Fibroblast of lung (primary cell): ENCODE measurements around the gene TAS1R3.

Source experiments
- EZH2 ChIP-seq: IDR thresholded peaks from 2 replicates; pipeline ENCODE4 v1.5.1; 2012; ENCODE audit warnings: low read length, control low read depth, mild to moderate bottlenecking; ENCODE audit errors: missing control alignments
- TF ChIP-seq, protein P1 (sequence below), 2 donors: IDR thresholded peaks in 1 of 2; conservative IDR thresholded peaks in 1 of 2; 1 replicate in 1 of 2; 2 replicates in 1 of 2; pipeline ENCODE4 v1.5.1; 2011 to 2012; ENCODE audit warnings: low read length in 2 of 2, control low read depth in 1 of 2, inconsistent platforms in 1 of 2, low read depth in 1 of 2, mild to moderate bottlenecking in 1 of 2

DNA sequence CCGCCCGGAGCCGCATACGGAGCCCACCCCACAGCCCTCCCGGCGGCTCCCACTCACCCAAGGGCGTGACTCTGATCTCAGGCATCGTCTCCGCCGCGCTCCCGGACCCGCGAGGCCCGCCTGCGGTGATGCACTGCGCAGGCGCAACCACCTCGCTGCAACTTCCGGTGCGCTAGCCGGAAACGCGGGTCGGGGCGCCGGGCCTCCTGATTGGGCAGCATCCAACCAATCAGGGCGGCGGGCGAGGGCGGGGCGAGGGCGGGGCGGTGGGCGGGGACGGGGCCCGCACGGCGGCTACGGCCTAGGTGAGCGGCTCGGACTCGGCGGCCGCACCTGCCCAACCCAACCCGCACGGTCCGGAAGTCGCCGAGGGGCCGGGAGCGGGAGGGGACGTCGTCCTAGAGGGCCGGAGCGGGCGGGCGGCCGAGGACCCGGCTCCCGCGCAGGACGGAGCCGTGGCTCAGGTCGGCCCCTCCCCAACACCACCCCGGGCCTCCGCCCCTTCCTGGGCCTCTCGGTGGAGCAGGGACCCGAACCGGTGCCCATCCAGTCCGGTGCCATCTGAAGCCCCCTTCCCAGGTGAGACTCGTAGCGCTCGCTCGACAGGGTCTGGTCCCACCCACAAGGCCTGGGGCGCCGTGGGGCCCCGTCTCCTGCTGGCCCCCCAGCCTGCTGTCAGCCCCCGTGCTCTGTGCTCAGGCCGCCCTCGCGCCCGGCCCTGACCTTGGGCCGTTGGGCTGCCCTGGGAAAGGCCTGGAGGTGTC lies 6.4 kb upstream of the TAS1R3 start, which contains the start of the genes CPTP and INTS11:
- TF ChIP-seq, protein P1, sequence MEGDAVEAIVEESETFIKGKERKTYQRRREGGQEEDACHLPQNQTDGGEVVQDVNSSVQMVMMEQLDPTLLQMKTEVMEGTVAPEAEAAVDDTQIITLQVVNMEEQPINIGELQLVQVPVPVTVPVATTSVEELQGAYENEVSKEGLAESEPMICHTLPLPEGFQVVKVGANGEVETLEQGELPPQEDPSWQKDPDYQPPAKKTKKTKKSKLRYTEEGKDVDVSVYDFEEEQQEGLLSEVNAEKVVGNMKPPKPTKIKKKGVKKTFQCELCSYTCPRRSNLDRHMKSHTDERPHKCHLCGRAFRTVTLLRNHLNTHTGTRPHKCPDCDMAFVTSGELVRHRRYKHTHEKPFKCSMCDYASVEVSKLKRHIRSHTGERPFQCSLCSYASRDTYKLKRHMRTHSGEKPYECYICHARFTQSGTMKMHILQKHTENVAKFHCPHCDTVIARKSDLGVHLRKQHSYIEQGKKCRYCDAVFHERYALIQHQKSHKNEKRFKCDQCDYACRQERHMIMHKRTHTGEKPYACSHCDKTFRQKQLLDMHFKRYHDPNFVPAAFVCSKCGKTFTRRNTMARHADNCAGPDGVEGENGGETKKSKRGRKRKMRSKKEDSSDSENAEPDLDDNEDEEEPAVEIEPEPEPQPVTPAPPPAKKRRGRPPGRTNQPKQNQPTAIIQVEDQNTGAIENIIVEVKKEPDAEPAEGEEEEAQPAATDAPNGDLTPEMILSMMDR (conservative IDR thresholded peaks at IDR 0.05 in 1 of 2, IDR thresholded peaks at IDR 0.05 in 1 of 2; ENCODE audit: low read depth in 1 of 2, low read length in 2 of 2) = no peak
- TF ChIP-seq EZH2 = no peak
